ELF-1 (cell line): ENCODE data around the gene BOD1L1.
A peak's percentile ranks its signal among the peaks of the same experiment; 100 is the strongest.

ENCODE experiments used
- DNase-seq: peaks from one replicate; pipeline ENCODE4 v3.0.0-alpha.2; 2016; ENCODE audit warnings: low read depth, low spot score

The BOD1L1 gene

GRCh38 chr4:13539619-13540445, 87.7 kb downstream of the BOD1L1 start:
- DNase-seq: no peak

- no peak for DNase-seq
These were observed 88.4 kb downstream of the BOD1L1 start for GRCh38 chr4:13539047-13539618.

- DNase-seq: no peak
These were observed 89.0 kb downstream of the BOD1L1 start for GRCh38 chr4:13538427-13538973.

GRCh38 chr4:13537832-13538177, 89.7 kb downstream of the BOD1L1 start:
- no peak for DNase-seq

GRCh38 chr4:13537011-13537831, 90.3 kb downstream of the BOD1L1 start:
- no peak for DNase-seq

GRCh38 chr4:13536607-13537006, 90.9 kb downstream of the BOD1L1 start:
- DNase-seq: no peak

DNA sequence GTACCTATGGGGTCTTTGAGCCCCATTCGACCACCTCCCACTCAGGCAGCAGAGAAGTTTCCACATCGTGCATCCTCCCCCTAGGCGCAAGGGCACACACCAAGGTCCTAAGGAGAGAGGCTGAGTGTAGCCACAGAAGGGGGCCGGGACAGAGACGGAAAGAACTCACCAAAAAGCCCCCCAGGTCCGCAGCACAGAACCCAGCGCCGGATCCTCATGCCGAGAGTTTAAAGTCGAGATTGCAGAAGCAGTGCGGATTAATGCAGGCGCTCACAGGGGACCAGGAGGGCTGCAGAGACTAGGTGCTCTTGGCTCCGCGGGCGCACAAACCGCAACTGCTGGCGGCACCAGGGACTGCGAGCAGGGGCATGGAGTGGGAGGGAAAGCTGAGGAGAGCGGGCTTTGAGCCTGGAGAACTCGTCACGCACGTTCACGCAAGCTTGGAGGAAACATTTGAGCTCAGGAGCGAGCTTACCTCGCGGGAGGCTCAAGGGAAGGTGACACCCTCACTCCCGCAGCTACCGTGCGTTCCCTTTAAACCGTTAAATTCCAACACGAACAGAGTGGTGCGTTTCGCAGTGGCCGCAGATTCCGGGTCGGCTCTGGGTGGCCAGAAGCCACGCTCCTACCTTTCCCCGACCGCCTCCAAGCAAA, 91.7 kb downstream of the BOD1L1 start:
- DNase-seq: no peak

GRCh38 chr4:13535118-13535517, 92.4 kb downstream of the BOD1L1 start:
- DNase-seq: no peak

DNA sequence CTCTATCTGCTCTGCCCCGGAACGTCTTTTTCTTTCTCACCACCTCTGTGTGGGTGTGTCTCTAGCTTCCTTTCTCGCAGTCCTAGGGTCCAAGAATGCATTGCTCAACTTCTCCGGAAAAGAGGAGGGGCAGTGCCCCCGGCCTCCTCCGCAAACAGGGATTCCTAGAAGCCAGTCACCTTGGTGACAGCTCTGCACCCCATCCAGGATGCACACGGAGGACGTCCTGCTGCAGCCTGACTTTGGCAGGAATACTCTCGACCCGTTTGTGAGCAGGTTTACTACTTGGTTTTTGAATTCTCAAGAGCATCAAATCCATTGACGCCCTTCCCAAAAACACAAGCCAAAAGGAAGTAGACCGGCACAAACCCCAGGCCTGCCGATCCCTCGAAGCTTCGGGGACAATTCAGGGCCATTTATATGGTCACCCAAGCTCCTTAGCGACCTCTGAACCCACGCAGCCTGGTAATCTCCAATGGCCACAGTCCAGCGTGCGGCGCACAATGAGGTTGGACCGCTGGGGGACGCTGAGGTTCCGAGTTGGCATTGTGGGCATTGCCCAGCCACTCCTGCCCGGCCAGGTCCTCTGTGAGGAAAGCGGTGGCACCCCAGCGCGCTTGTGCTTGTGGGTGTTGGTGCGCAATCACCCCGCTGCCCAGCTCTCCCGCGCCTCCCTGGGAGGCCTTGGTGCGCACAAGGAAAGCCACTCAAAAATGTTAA, 93.0 kb downstream of the BOD1L1 start:
- DNase-seq: no peak

GRCh38 chr4:13533670-13534343, 93.7 kb downstream of the BOD1L1 start:
- no peak for DNase-seq

- DNase-seq: no peak
These were observed 95.9 kb downstream of the BOD1L1 start for GRCh38 chr4:13531625-13531998.

DNA sequence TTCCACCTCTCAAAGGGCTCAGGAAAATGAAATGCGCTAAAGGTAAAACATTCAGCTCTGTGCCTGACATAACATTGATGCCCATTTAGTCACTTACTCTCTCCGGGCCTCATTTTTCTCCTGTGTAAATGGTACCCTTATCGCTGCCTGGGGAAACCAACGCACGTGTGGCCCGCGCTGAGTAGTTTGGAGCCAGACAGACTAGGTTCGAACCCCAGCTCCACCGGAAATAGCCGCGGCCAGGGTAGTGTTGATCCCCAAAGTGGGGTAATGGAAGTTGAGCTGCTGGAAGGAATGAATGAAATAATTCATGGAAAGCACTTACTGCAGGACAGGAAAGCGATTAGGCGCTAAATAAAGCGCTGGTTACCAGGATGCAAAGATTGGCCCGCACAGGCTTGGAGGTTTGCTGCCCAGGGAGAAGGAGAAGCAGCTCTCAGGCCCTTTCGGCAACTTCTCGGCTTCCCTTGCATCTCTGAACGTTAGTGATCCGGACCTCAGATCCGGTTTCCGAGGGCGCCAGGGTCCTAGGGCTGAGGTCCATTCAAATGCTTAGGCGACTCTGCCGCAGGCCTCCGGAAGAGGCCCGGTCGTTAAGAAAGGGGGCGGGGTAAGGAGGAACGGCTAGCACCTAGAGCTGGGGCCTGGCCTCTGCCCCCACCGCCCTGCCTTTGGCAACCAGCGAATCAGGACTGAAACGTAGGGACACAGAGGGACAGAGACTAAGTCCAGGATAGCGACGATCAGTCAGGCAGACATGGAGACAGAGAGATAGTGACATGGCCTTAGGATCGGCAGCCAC, 96.5 kb downstream of the BOD1L1 start:
- DNase-seq: peak; percentile 81

- DNase-seq: no peak
These were observed 98.2 kb downstream of the BOD1L1 start for GRCh38 chr4:13529128-13529919.

DNA sequence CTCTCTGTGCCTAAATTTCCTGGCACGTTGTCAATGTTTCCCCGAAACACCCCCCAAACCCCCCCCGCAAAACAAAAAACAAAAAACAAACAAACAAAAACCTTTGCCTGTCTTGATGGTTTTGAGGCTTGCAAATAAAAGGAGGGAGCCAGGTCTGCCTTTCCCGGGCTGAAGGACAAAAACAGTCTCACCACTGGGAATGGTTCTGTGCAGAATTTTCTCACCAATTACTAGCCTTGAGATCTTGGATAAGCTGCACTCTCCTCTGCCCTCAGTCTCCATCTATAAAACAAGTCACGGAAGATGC, 98.8 kb downstream of the BOD1L1 start:
- no peak for DNase-seq

- DNase-seq: no peak
These were observed 99.3 kb downstream of the BOD1L1 start for GRCh38 chr4:13527981-13528820.

DNA sequence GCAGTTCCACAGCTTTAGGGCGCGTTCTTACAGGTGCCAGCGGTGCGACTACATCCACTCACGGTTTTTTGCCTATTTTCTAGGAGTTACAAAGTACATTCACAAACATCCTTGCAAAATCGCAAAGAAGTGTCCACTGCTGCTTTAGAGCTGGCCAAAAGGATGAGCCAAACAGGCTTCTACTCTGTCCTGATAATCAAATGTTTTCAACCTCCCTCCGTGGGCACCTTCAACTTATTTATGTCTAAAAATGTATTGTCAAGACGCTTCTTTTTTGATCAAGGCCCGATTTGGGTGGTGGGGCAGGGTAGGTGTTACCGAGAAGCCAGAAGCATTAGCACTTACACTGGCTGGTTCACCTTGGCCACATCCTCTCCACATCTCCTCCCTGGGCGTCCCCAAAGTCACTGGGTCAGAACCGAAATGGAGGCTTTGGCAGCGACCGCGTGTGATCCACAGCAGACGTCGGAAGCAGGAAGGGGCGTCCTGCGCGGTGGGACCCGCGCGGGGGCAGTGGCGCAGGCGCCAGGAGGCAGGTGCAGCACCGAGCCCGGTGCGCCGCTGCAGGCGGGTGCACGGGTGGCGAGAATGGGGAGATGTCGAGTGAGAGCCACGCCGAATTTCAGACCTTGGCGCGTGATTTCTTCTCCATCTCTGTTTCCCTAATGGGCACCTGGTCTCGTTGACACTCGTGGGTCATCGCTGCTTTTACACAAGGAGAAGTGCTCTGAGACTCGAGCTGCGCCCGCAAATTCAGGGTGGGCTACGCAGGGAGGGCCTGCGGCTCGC, 100.1 kb downstream of the BOD1L1 start:
- no peak for DNase-seq

- no peak for DNase-seq
These were observed 100.9 kb downstream of the BOD1L1 start for GRCh38 chr4:13526658-13527057.
